Stimulated activated effector memory CD8-positive, alpha-beta T cell treated with anti-CD3 and anti-CD28 coated beads, Interleukin-12 subunit alpha, Interleukin-12 subunit beta, amount 100 ng/mL, for 72 hours (primary cell): Measurements from ENCODE around the gene CDK14.
"Not testable (repeated sequence)": the region's sequence is repeated elsewhere in the genome, so short reads cannot be mapped to it uniquely, and the experiment has no call there.

ENCODE experiments used
- ATAC-seq: fragments of 150-1000 bp; cut with Tn5 transposase; 2 replicates; pipeline ENCODE4 v1.10.0; 2021
- DNase-seq, 2 donors: peaks; one replicate each; pipeline ENCODE4 v3.0.0; 2021 to 2022; ENCODE audit warnings: low spot score in 2 of 2
- H3K27ac Mint-ChIP-seq: one replicate; pipeline ENCODE4 v1.8.0; 2022; ENCODE audit warnings: mild to moderate bottlenecking, mixed read lengths
- H3K36me3 Mint-ChIP-seq: one replicate; pipeline ENCODE4 v1.8.0; 2022; ENCODE audit warnings: mild to moderate bottlenecking, mixed read lengths
- H3K4me1 Mint-ChIP-seq: one replicate; pipeline ENCODE4 v1.8.0; 2022; ENCODE audit warnings: mixed read lengths
- H3K4me3 Mint-ChIP-seq: one replicate; pipeline ENCODE4 v1.8.0; 2022; ENCODE audit warnings: mild to moderate bottlenecking, mixed read lengths
- H3K9me3 Mint-ChIP-seq: one replicate; pipeline ENCODE4 v1.8.0; 2022; ENCODE audit warnings: mixed read lengths

The CDK14 gene

DNA sequence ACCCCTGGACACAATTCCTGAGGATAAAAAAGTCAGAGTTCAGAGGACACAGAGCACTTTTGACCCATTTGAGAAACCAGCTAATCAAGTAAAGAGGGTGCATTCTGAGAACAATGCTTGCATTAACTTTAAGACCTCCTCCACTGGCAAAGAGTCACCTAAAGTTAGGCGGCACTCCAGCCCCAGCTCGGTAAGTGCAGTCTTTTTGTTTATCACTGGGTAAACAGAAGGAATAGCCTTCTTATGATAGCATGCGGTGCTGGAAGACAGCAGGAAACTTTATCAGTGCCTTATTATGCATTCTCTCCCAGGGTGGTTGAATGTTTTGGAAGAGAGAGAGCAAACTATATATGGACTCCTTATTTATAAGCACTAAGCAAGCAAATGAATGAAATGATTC lies 130.5 kb downstream of the CDK14 start:
- no peak overlapping the region for H3K27ac Mint-ChIP-seq
- ATAC-seq (no peak), DNase-seq (no peak)
- H3K36me3 Mint-ChIP-seq: no peaks in the 10 kb centered on the region
- H3K4me3 Mint-ChIP-seq: no peak overlapping the region
- H3K9me3 Mint-ChIP-seq: peaks cover 9% of the 10 kb centered on the region
- no peaks in the 10 kb centered on the region for H3K4me1 Mint-ChIP-seq

DNA sequence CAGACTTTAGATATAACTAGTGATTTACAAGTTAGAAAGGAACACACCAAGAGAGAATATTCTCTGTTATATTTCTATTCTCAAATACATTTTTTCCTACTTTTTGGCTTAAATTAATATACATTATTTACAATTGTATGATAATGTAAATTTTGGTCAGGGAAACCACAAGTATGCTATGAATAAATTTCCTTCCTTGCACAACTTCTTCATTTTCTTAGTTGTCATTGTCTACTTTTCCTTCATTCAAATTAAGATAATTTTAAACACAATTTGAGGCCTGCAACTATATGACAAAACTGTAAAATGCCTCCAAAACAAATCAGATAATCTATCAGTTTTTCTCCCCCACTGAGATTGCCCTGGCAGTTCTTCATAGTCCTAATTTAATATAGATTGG lies 131.3 kb downstream of the CDK14 start:
- Mint-ChIP-seq H3K36me3 (no peaks in the 10 kb centered on the region), H3K27ac (no peak overlapping the region), H3K9me3 (peaks cover 9% of the 10 kb centered on the region), H3K4me1 (no peaks in the 10 kb centered on the region), H3K4me3 (no peak overlapping the region)
- DNase-seq: no peak
- no peak for ATAC-seq

DNA sequence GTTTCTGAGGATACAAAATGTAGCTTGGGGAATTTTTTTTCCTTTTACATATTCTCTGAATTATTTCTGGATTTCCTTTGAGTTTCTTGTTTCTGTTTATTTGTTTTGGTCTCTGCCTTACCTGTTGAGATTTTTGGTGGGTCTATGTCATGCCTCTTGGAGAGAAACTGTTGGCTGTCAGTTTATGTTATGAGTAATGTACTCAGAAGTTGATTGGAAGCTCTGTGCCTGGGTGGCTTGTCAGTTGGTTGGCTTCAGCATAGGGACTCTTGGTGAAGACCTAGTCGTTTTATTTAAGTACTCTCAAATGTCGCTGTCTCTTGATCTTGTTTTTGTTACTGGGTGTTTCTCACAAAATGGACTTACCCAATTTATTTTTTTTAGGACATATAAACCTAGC lies 132.4 kb downstream of the CDK14 start:
- Mint-ChIP-seq H3K27ac (no peak overlapping the region), H3K9me3 (peaks cover 16% of the 10 kb centered on the region), H3K36me3 (no peaks in the 10 kb centered on the region), H3K4me1 (no peaks in the 10 kb centered on the region), H3K4me3 (no peak overlapping the region)
- ATAC-seq (no peak), DNase-seq (no peak)

DNA sequence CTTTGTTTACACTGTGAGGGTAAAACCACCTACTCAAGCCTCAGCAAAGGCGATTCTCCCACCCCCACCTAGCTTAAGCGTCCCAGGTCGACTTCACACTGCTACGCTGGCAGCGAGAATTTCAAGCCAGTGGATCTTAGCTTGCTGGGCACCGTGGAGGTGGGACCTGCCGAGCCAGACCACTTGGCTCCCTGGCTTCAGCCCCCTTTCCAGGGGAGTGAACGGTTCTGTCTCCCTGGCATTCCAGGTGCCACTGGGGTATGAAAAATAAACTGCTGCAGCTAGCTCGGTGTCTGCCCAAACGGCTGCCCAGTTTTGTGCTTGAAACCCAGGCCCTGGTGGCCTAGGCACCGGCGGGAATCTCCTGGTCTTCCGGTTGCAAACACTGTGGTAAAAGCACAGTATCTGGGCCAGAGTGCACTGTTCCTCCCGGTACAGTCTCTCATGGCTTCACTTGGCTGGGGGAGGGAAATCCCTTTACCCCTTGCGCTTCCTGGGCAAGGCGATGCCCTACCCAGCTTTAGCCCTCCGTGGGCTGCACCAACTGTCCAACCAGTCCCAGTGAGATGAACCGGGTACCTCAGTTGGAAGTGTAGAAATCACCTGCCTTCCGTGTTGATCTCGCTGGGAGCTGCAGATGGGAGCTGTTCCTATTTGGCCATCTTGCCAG lies 139.6 kb downstream of the CDK14 start:
- ATAC-seq, H3K36me3 Mint-ChIP-seq, DNase-seq, H3K4me1 Mint-ChIP-seq, H3K4me3 Mint-ChIP-seq, H3K27ac Mint-ChIP-seq: not testable (repeated sequence)
- H3K9me3 Mint-ChIP-seq: peaks cover 11% of the 10 kb centered on the region

DNA sequence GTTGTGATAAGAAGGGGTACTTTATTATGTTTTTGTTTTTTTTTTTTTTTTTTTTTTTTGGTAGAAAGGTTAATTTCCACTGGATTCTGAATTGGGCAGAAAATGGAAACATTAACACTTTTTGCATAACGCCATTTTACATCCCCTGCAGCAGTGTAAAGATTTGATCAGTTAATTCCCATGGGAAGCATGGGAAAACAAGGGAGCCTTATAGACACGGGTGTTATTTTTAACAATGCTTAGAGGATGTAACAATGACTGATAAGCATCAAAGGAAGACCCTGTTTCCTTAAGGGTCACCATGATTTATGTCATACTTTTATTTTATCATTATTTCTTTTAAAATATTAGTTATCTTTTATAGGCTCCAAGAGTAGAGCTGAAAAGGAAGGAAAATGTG lies 140.2 kb downstream of the CDK14 start:
- ATAC-seq: no peak
- Mint-ChIP-seq H3K4me1 (no peaks in the 10 kb centered on the region), H3K27ac (no peak overlapping the region), H3K4me3 (no peak overlapping the region), H3K9me3 (peaks cover 11% of the 10 kb centered on the region), H3K36me3 (no peaks in the 10 kb centered on the region)
- no peak for DNase-seq

DNA sequence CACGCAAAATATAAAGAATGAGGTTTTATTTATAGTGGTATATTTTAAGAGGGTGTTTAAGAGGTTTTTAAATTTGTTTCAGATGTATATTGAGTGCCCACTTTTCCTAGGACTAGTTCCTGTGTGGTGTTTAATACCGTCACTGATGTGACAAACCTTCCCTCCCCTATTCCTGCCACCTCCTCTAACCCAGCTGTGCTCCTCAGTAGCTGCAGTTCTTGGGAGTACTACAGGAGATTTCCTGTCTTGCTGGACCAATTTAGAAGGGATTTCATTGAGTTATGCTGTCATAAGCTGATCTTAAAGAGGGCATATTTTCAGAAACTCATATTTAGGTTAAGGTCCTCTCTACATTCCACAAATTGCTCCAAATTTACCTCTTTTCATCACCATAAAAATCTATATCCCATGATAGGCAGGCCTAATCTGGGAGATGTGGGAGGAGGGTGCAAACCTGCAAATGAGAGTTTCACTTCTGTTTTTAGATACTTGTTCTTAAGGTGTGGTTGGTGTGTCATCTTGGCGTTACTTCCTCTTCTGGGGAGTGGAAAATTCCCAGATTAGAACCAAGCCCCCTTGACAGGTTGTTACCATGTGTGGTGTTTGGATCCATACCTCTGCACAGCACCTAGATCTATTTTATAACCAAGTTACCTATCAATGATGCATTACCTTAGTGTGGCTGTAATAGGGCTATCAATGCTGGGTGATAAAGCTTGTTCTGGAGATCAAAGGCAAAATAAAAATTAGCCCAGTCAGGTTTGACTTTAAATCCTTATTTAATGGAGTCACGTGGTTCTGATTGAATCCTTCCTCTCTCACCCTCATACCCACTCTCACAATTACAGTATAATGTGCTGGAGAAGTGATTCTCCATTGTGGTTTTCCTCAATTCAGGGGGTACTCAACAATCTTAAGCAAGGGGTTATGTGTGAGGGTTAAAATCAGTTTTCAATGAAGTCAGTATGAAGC lies 141.1 kb downstream of the CDK14 start:
- Mint-ChIP-seq H3K4me1 (no peaks in the 10 kb centered on the region), H3K4me3 (no peak overlapping the region), H3K9me3 (peaks cover 11% of the 10 kb centered on the region), H3K36me3 (no peaks in the 10 kb centered on the region), H3K27ac (no peak overlapping the region)
- ATAC-seq: peak; percentile 43
- no peak for DNase-seq

DNA sequence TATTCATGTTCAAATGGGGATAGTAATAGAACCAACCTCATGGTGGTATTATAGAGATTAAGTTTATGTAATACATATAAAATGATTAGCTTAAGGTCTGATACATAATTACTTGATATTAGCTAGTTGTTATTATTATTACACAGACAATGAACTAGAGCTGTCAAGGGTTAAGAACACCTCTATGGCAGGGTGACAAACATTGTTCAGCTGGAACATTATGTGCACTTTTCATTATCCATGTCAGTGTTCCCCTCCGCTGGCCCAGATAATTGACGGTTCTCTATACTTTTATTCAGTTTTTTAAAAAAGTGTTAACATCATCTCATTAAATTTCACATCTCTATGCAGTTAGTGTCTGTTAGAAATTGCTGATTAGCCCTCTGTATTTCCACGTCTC lies 142.1 kb downstream of the CDK14 start:
- Mint-ChIP-seq H3K9me3 (peaks cover 4% of the 10 kb centered on the region), H3K36me3 (no peaks in the 10 kb centered on the region), H3K27ac (no peak overlapping the region), H3K4me1 (no peaks in the 10 kb centered on the region), H3K4me3 (no peak overlapping the region)
- ATAC-seq: no peak
- DNase-seq: no peak

DNA sequence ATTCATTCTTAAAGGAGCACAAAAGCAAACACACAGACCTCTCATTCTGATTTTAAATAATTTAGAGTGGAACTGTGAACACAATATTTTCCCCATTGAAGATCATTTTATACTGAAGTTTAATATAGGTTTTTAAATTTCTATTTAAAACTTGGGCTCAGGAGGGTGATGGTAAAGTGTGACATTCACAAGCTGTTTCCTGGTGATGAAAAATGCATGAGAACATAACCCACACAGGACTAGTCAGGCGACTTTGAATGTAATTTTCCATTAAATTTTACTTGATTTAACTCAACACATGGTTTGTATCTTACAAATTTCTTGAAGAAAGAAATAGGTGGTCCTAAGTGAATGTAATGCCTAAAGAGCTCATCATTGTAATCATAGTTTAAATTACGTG lies 143.6 kb downstream of the CDK14 start:
- Mint-ChIP-seq H3K27ac (no peak overlapping the region), H3K4me1 (no peaks in the 10 kb centered on the region), H3K36me3 (no peaks in the 10 kb centered on the region), H3K4me3 (no peak overlapping the region), H3K9me3 (peaks cover under 1% of the 10 kb centered on the region)
- no peak for ATAC-seq
- DNase-seq: no peak

DNA sequence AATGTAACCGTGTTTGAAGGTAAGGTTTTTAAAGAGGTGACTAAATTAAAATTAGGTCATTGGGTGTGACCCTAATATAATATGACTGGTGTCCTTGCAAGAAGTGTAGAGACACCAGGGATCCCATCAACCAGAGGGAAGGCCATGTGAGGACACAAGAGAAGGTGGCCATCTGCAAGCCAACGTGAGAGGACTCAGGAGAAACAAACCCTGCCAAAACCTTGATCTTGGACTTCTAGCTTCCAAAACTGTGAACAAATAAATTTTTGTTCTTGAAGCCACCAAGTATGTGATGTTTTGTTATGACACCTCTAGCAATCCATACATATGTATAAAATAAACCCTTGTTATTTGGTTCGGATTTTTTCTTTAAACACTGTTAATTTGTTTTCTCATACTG lies 144.3 kb downstream of the CDK14 start:
- Mint-ChIP-seq H3K4me3 (no peak overlapping the region), H3K9me3 (peaks cover 4% of the 10 kb centered on the region), H3K4me1 (no peaks in the 10 kb centered on the region), H3K36me3 (no peaks in the 10 kb centered on the region), H3K27ac (no peak overlapping the region)
- DNase-seq (no peak), ATAC-seq (no peak)

DNA sequence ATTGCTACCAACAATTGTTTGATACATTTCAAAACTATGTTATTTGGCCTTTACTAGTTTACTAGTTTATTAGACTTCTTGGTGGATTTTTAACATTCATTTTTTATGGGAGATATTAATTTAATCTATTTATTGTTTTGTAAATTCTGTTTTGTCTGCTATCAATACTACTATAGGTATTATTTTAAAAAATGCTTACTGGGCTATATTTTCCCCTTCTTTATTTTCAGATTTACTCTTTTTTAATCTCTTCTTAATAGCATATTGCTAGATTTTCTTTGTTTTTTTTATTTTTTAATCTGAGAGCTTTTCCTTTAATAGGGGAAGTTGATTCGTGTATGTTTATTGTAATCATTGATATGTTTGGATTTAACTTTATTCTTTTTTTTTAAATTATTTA lies 147.5 kb downstream of the CDK14 start:
- Mint-ChIP-seq H3K27ac (no peak overlapping the region), H3K9me3 (peaks cover 7% of the 10 kb centered on the region), H3K4me1 (no peaks in the 10 kb centered on the region), H3K4me3 (no peak overlapping the region), H3K36me3 (no peaks in the 10 kb centered on the region)
- ATAC-seq: no peak
- no peak for DNase-seq

DNA sequence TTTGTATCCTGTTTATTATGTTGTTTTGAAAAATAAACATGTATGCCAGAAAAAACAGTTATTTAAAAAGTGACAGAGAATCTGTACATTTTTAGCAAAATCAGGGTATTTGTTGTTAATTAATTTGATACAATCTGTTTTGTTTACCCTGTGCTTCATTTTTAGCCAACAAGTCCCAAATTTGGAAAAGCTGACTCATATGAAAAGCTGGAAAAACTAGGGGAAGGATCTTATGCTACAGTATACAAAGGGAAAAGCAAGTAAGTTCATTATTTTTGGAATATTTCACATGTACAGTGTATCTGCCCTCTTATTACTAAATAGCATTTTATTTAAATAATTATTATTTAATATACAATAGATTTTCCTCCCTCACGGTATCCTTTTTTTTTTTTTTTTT lies 151.4 kb downstream of the CDK14 start:
- H3K4me3 Mint-ChIP-seq: no peak overlapping the region
- peaks cover 13% of the 10 kb centered on the region for H3K9me3 Mint-ChIP-seq
- H3K36me3 Mint-ChIP-seq: no peaks in the 10 kb centered on the region
- no peak overlapping the region for H3K27ac Mint-ChIP-seq
- H3K4me1 Mint-ChIP-seq: no peaks in the 10 kb centered on the region
- ATAC-seq (no peak), DNase-seq (no peak)

DNA sequence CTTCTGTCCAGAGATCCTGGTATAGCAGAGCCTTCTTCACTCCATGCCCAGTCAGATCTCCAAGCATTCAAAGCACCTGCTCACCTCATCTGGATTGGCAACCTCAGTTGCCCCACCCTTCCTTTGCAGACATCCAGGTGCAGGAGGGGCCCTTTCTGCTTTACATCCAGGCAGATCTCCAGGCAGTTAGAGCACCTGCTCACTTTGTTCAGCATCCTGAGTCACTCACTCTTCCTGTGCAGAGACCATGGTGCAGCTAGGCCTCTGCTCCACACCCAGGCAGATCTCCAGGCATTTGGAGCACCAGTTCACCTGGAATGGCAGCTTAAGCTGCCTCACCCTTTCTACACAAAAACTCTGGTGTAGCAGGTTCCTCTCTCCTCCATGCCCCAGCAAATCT lies 153.1 kb downstream of the CDK14 start:
- H3K27ac Mint-ChIP-seq: no peak overlapping the region
- no peaks in the 10 kb centered on the region for H3K4me1 Mint-ChIP-seq
- DNase-seq (no peak), ATAC-seq (no peak)
- H3K4me3 Mint-ChIP-seq: no peak overlapping the region
- peaks cover 20% of the 10 kb centered on the region for H3K9me3 Mint-ChIP-seq
- no peaks in the 10 kb centered on the region for H3K36me3 Mint-ChIP-seq

DNA sequence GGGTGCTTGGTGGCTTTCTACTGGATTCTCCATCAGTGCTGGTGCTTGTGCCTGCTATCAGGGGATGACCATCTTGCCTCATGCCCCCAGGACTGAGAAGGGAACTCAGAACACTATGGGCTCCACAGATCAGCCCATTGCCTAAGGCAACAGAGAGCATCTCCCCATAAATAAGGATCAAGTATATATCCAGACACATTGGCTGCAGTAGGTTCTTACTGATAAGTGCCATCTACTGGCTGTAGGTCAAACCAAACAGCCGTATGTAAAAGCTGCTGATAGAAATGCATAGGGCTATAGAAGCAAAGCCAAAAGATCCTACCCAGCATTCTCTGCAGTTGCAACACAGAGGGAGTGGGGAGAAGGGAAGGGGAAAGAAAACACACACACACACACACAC lies 153.7 kb downstream of the CDK14 start:
- Mint-ChIP-seq H3K36me3 (no peaks in the 10 kb centered on the region), H3K4me1 (no peaks in the 10 kb centered on the region), H3K9me3 (peaks cover 21% of the 10 kb centered on the region), H3K27ac (no peak overlapping the region), H3K4me3 (no peak overlapping the region)
- ATAC-seq (no peak), DNase-seq (no peak)

DNA sequence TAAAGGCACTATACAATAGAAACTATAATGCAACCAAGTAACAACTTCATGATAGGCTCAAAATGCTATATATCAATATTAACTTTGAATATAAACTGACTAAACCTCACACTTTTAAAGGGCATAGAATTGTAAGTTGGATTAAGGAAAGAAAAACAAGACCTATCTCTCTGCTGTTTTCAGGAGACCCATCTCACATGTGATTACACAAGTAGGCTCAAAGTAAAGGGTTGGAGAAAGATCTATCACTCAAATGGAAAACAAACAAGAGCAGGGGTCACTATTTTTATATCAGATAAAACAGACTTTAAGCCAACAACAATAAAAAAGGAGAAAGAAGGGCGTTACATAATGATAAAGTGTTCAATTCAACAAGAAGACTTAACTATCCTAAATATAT lies 155.5 kb downstream of the CDK14 start:
- H3K4me1 Mint-ChIP-seq: no peaks in the 10 kb centered on the region
- H3K4me3 Mint-ChIP-seq: no peak overlapping the region
- no peak for DNase-seq
- H3K27ac Mint-ChIP-seq: no peak overlapping the region
- no peak for ATAC-seq
- H3K9me3 Mint-ChIP-seq: peaks cover 19% of the 10 kb centered on the region
- H3K36me3 Mint-ChIP-seq: no peaks in the 10 kb centered on the region

DNA sequence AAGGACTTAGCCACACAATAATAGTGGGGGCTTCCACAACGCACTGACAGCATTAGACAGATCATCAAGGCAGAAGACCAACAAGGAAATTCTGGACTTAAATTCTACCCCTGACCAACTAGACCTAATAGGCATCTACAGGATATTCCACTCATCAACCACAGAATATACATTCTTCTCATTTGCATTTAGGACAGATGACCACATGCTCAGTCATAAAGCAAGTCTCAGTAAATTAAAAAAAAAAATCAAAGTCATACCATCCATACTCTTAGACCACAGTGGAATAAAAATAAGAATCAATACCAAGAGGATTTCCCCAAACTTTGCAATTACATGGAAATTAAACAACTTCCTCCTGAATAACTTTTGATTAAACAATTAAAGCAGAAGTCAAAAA lies 155.9 kb downstream of the CDK14 start:
- no peaks in the 10 kb centered on the region for H3K4me1 Mint-ChIP-seq
- H3K4me3 Mint-ChIP-seq: no peak overlapping the region
- ATAC-seq: no peak
- peaks cover 19% of the 10 kb centered on the region for H3K9me3 Mint-ChIP-seq
- no peak for DNase-seq
- H3K36me3 Mint-ChIP-seq: no peaks in the 10 kb centered on the region
- H3K27ac Mint-ChIP-seq: no peak overlapping the region

DNA sequence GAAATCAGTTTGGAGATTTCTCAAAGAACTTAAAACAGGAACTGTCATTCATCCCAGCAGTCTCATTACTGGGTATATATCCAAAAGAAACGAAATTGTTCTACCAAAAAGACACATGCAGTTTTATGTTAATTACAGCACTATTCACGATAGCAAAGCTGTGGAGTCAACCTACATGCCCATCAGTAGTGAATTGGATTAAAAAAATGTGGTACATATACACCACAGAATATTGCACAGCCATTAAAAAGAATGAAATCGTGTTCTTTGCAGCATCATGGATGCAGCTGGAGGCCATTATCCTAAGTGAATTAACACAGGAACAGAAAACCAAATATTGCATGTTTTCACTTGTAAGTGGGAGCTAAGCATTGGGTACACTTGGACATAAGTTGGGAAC lies 158.9 kb downstream of the CDK14 start:
- ATAC-seq (no peak), DNase-seq (no peak)
- no peaks in the 10 kb centered on the region for H3K4me1 Mint-ChIP-seq
- H3K4me3 Mint-ChIP-seq: no peak overlapping the region
- peaks cover 23% of the 10 kb centered on the region for H3K9me3 Mint-ChIP-seq
- no peaks in the 10 kb centered on the region for H3K36me3 Mint-ChIP-seq
- H3K27ac Mint-ChIP-seq: no peak overlapping the region
